GM18505 (cell line): ENCODE measurements around the gene DHRS7C.

Experiments used
- ATAC-seq: cut with Tn5 transposase; IDR thresholded peaks from one replicate; pipeline ENCODE4 v1.9.1; 2021; ENCODE audit not compliant: unreplicated experiment
- POLR2A ChIP-seq: IDR thresholded peaks from 4 replicates; pipeline ENCODE4 v1.6.1; 2011; ENCODE audit warnings: borderline replicate concordance; ENCODE audit not compliant: insufficient read depth, insufficient read length; ENCODE audit errors: extremely low read depth

The DHRS7C gene

DNA sequence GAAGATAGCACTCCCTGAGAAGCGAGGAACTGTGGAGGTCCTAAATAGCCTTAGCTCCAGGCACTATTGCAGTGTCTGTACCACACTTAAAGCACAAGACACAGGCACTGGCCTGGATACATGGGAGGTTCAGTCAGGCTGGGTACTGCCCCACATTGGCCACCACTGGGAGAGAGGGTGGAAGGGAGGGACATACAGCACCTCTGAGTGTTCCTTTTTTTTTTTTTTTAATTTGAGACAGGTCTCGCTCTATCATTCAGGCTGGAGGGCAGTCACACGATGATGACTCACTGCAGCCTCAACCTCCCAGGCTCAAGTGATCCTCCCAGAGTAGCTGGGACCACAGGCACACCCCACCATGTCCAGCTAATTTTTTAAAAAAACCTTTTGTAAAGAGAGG lies 29.1 kb upstream of the DHRS7C start:
- ATAC-seq, result no peak
- TF ChIP-seq POLR2A, result no peak

GRCh38 chr17:9818760-9819159 lies 27.4 kb upstream of the DHRS7C start:
- no peak for ATAC-seq
- no peak for TF ChIP-seq POLR2A

- TF ChIP-seq POLR2A, result no peak
- no peak for ATAC-seq
Measured at GRCh38 chr17:9817086-9817485, 25.7 kb upstream of the DHRS7C start.

DNA sequence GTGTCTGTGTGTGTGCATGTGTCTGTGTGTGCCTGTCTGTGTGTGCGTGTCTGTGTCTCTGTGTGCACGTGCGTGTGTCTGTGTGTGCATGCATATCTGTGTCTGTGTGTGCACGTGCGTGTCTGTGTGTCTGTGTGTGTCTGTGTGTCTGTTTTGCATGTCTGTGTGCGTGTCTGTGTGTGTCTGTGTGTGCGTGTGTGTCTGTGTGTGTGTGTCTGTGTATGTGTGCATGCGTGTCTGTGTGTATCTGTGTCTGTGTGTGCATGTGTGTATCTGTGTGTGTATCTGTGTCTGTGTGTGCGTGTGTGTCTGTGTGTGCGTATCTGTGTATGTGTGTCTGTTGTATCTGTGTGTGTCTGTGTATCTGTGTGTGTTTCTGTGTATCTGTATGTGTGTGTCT lies 25.1 kb upstream of the DHRS7C start:
- ATAC-seq, result no peak
- TF ChIP-seq POLR2A, result no peak

DNA sequence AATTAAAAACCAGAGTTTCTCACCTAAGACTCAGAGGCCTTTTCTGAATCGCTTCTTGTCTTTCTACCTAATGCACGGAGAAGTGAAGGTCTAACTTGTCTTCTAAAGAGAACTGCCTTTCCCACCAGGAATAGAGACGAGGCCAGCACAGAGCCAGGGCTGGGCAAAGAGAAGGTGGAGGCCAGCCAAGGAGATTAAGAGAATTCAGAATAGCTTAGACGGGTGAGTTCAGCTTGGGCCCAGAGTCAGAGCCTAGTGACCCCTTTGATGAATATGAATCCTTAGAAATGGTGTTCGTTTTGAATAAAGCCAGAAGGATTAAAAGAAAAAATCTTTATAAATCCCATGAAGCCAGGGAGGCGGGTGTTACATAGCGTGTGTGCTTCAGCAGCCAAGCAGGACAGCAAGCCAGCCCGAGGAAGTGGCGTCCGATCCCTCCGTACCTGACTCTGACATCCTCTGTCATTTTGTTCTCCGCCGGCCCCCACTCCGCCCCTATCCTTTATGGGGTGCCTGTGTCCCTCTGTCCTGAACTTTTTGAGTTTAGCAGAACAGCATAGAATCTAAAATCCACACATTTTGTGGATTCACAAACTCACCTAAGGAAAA lies 23.0 kb upstream of the DHRS7C start:
- no peak for TF ChIP-seq POLR2A
- ATAC-seq, result no peak

DNA sequence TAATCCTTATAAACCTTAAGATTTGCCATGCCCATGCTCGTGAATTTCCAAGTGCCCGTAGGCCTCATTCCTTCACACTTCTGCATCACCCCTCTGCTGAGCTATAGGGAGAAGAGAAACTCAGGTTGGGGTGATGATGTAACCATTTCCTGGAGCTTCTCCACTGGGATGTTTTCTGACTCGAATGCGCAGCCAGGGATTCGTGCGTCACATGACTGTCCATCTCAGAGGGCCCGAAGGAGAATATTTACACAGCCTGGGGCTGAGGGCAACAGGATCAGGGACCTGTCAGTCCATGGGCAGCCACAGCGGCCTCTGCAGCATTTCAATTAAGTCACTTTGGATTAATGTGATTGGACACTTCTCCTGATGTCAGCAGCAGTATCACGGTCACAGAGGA lies 21.8 kb upstream of the DHRS7C start:
- TF ChIP-seq POLR2A, result no peak
- ATAC-seq, result no peak

- no peak for ATAC-seq
- TF ChIP-seq POLR2A, result no peak
Measured at GRCh38 chr17:9811537-9811936, 20.1 kb upstream of the DHRS7C start.

DNA sequence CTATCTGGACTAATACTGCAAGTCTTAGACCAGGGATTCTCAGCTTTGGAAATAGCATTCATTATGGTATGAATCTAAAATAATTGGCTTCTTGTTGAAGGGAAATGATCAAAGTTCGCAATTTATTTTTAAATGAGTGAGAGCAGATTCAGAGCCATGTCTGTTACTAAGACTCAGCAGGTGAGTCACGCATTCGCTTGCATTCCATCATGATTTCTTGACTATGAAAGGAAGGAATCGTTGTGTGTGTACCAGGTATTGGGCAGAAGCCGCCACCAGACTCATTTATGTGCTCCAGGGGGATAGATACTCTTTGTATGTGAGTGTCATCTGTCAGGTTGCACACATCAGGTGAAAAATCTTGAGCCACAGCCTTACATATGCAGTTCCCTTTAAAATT lies 19.7 kb upstream of the DHRS7C start:
- TF ChIP-seq POLR2A, result no peak
- ATAC-seq, result no peak

DNA sequence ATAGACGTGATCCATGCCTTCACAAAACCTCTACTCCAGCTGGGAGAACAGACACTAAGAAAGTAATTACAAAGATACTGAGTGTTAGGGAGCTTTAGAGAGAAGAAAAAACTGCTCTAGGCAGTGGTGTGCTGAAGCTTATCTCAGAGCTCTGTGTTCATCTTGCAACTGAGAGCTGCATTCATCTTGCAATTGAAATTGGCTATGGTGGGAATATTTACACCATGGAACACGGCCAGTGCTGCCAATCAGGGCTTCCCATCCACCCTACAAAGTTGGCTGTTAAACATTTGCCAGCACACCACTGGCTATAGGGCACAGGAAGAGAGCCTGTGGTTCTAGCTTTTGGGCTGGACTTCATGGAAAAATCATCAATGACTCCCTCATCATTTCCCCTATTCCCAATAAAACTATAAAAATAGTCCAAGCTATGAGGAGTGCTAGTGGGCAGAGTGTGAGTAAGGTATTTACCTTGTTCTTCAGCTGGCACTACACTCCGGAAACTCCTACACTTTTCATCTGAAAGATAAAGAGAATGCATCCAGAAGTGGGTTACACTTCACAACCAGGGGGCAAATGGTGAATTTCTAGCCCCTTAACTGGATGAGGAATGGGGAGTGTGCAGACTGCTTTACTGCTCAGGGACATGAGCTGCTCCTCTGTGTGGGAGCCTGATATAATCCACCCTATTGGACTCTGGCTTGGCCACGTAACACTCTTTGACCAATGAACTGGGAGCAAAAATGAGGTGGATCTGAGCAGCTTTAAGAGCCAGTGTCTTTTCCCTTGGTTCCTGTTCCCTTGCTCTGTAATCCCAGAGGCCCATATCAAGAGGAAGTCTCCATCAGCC lies 18.9 kb upstream of the DHRS7C start:
- no peak for ATAC-seq
- no peak for TF ChIP-seq POLR2A

DNA sequence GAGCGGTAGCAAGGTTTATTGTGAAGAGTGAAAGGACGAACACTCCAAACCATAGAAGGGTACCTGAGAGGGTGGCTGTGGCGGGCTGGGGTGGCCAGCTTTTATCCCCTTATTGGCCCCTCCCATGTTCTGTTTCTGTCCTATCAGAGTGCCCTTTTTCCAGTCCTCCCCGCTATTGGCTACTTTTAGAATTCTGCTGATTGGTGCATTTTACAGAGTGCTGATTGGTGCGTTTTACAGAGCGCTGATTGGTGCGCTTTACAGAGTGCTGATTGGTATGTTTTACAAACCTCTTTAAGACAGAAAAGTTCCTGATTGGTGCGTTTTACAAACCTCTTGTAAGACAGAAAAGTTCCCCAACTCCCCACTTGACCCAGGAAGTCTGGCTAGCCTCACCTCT lies 18.0 kb upstream of the DHRS7C start:
- no peak for ATAC-seq
- no peak for TF ChIP-seq POLR2A

GRCh38 chr17:9806699-9807098 lies 15.3 kb upstream of the DHRS7C start:
- no peak for TF ChIP-seq POLR2A
- no peak for ATAC-seq

DNA sequence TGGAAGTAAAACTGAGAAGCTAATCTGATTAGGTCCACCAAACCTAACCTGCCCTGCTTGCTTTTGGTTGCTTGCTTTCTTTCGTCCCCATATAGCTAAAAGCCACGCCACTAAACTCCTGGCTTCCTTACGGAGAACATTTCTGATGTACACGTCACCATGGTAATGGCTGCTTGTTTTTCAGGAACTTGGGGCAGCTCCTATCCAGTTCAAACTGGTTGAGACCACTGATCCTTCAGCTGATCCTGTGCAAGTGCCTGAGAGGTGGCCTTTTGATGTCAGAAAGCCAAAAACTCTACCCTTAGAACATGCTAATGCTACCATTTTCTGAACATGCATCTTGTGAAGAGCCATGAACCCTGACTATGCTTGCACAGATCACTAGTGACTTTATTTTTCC lies 14.4 kb upstream of the DHRS7C start:
- TF ChIP-seq POLR2A, result no peak
- no peak for ATAC-seq

- no peak for TF ChIP-seq POLR2A
- no peak for ATAC-seq
Measured at GRCh38 chr17:9802697-9803096, 11.3 kb upstream of the DHRS7C start.

- no peak for ATAC-seq
- TF ChIP-seq POLR2A, result no peak
Measured at GRCh38 chr17:9802294-9802693, 10.9 kb upstream of the DHRS7C start.
